HG02840 (cell line): ENCODE results near the gene MORC1.
"Not testable (repeated sequence)": the region's sequence is repeated elsewhere in the genome, so short reads cannot be mapped to it uniquely, and the experiment has no call there.

ENCODE experiments used
- ATAC-seq: cut with Tn5 transposase; IDR thresholded peaks from one replicate; pipeline ENCODE4 v1.9.1; 2021; ENCODE audit warnings: mild to moderate bottlenecking, moderate library complexity, moderate number of reproducible peaks; ENCODE audit not compliant: unreplicated experiment, low FRiP score

The MORC1 gene, protein sequence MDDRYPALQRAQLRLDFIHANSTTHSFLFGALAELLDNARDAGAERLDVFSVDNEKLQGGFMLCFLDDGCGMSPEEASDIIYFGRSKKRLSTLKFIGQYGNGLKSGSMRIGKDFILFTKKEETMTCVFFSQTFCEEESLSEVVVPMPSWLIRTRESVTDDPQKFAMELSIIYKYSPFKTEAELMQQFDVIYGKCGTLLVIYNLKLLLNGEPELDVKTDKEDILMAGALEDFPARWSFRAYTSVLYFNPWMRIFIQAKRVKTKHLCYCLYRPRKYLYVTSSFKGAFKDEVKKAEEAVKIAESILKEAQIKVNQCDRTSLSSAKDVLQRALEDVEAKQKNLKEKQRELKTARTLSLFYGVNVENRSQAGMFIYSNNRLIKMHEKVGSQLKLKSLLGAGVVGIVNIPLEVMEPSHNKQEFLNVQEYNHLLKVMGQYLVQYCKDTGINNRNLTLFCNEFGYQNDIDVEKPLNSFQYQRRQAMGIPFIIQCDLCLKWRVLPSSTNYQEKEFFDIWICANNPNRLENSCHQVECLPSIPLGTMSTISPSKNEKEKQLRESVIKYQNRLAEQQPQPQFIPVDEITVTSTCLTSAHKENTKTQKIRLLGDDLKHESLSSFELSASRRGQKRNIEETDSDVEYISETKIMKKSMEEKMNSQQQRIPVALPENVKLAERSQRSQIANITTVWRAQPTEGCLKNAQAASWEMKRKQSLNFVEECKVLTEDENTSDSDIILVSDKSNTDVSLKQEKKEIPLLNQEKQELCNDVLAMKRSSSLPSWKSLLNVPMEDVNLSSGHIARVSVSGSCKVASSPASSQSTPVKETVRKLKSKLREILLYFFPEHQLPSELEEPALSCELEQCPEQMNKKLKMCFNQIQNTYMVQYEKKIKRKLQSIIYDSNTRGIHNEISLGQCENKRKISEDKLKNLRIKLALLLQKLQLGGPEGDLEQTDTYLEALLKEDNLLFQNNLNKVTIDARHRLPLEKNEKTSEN

DNA sequence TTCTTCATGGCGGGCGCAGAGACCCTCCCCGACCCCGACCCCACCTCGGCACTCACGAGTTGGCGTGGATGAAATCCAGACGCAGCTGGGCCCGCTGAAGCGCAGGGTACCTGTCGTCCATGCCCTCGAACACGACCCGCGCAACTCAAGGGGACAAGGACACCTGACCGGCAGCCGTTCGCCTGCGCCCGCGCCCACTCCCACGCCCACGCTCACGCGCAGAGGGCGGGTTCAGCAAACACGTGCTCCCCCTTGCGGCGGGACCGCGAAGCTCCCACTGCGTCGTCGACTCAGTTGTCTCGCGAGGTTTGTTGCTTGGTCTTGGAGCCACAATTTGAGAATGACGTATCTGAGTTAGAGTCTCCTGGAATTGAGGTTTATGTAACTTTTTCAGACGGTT lies at the start of gene MORC1:
MORC1 (minus strand) TSS at position 196 of the 400 bp plus-strand sequence; CDS start at position 121, 75 bp downstream.
- no peak for ATAC-seq

DNA sequence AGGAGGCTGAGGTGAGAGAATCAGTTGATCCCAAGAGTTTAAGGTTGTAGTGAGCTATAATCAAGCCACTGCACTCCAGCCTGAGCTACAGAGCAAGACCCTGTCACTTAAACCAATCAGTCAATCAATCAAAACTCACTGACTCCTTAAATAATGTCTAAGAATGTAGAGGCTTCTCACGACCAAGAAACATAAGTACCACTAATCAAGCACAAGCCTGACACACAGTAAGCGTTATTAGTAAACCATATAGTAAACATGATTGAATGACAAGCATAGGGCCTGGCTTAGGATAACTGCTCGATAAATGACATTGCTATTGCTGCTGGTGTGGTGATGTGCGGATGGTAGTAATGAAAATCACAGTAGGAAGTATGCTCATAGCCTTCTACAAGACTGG lies 48.0 kb upstream of the MORC1 start:
- no peak for ATAC-seq

DNA sequence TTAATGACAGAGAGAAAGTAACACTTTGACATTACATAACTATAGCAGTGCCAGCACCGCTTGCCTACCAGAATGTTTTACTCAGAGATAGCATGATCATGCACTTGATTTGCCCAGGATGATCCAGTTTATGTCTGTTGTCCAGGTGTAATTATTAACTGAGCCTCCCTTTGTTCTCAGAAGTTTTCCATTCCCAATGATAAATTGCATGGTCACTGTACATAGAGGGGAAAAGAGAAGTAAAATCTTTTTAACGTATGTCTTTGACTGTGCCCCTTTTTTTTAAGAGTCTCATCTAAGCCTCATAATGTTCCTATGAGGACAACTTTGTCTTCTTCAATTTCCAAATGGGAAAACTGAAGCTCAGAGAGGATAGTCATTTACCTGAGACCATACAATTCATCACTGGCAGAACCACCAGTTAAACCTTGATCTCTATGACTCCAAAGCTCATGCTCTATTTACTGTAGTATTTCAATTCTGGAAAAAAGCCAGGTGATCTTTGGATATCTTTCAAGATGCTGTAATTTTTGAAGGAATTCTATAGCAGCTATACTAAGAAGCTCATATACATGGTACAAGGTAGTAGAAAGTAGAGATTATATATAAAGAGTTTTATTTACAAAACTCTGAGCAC lies 43.7 kb upstream of the MORC1 start:
- no peak for ATAC-seq

DNA sequence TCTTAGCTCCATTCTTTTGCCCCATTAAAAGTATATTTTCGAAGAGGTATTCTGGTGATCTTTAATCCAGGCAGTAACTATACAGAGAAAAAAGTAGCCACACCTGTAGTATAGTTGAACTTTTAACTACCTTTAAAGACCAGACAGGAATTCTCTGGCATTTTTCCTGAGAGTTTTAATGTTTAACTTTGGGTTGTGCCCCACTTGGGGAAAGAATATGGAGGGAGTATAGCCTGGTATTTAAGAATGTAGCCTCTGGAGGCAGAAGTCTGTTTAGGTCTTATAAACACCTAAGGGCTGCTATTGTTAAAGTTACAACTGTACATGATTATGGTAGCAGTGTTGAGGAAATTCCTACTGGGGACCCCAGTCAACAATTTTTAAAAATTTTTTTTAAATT lies 37.9 kb upstream of the MORC1 start:
- no peak for ATAC-seq

DNA sequence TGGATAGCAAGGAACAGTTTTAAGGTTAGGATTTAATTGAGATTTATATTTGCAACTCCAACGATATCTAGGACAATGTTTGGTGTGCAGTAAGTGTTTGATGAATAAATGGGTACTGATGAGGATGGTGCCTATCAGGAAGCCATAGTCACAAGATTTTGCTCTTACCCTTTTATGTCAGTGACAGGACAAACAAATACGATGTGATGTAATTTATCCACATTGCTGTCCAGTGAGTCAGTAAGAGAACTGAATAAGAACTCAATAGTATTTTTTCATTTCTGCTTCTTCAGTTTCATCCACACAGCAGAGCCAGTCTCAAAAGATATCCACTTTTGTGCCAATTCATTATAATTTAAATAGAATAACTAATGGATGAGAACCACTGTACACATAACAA lies 37.0 kb upstream of the MORC1 start:
- no peak for ATAC-seq

DNA sequence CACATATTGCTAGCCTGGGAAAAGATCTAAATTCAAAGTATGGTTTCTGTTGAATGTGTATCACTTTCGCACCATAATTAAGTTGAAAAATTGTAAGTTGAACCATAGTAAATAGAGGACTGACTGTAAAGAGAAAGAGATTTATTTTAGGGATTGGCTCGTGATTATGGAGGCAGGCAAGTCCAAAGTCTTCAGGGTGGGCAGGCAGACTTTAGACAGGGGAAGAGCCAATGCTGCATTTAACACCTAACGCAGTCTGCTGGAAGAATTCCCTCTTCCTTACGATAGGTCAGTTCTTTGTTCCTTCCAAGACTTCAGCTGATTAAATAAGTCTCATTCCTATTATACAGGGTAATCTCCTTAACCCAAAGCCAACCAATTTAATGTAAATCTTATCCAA lies 34.4 kb upstream of the MORC1 start:
- ATAC-seq, result no peak

DNA sequence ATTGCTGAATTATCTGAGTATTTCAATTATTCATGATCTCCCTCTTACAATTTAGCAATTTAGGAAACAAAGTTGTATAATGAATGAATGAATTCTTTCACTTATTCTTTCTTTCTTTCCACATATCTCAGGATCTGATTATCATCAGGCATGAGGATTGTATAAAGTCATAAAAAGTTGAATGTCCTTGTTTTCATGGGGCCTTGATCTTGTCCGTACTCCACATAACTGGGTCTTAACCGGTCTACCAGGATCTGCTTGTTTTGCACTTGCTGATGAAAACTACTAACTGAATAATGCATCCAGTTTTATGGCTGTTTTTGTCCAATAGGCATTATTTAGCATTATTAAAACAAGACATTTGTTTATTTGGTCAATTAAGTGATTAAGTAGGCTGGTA lies 31.1 kb upstream of the MORC1 start:
- ATAC-seq, result no peak

DNA sequence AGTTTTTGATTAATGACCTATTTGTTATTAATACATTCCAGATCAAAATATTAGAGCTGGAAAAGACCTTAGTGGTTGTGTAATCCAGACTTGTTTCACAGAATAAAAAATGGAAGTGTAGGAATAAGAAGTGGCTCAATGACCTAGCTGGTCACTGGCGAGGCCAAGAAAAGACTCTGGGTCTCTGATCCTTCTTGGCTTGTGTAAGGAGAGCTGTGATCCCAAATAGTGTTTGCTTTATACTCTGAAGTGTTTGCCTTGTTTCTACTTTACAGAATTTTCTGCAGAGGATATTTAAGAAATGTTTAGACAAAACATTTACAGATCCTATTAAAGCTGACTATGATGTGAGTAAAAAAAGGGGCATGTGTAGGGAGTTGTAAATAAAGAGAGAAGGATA lies 25.7 kb upstream of the MORC1 start:
- ATAC-seq, result no peak

DNA sequence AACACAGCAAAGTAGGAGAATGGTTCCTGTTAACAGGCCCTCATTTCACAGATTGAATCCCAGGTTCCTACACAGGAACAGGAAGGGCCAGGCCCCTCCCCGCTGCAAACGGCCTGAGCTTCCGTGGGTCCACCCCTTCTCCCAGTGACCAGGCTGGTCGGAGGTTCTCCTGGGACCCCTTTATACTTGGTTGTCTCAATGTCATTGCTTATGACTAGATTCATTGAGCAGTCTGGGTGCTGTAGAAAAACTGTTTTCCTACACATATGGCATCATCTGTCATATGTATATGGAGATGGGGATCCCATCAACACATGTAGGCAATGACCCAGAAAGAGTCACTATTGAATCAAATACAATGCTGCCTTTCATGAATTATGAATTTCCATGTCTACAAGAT lies 22.4 kb upstream of the MORC1 start:
- no peak for ATAC-seq

DNA sequence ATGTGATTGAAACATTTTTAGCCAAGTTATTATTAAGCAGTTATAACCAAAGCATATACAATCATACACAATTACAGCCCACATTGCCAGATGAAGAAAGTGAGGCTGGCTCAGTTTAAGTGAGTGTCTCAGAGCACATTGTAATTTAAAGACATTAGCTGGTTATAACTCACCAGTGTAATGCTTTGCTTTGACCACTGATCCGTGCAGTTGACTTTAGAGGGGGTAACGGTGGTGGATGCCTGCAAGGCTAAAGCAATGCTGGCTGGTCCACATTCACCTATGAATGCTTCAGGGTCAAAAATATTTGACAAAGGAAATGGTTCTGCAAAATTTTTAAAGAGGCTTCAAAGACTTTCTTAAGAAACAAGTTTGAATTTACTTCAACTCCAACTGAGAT lies 19.8 kb upstream of the MORC1 start:
- ATAC-seq, result no peak

DNA sequence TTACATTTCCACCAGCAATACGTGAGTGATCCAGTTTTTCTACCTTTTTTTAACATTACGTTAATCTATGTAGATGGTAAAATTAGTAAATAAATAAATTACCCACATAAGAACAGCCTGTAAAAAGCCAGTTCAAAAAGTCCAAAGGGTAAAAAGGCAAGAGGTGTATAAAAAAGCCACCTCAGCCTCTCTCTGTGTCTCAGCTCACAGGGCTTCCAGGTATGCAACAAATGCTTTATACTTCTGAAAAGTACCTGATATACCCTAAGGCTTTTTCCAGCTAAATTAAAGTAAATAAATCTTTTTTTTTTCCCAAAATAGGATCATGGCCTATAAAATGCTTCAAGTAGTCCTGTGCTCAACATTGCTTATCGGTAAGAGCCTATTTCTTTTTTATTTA lies 18.6 kb upstream of the MORC1 start, which contains the start of gene C3orf85:
C3orf85 (plus strand) TSS at position 197 of the 400 bp plus-strand sequence; CDS start at position 326, 129 bp downstream.
- ATAC-seq, result no peak

DNA sequence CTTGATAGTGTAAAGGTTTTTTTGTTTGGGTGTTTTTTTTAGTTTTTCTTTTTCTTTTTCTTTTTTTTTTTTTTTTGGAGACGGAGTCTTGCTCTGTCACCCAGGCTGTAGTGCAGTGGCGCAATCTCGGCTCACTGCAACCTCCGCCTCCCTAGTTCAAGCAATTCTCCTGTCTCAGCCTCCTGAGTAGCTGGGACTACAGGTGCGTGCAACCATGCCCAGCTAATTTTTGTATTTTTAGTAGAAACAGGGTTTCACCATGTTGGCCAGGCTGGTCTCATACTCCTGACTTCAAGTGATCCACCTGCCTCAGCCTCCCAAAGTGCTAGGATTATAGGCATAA lies 15.5 kb upstream of the MORC1 start:
- not testable (repeated sequence) for ATAC-seq

DNA sequence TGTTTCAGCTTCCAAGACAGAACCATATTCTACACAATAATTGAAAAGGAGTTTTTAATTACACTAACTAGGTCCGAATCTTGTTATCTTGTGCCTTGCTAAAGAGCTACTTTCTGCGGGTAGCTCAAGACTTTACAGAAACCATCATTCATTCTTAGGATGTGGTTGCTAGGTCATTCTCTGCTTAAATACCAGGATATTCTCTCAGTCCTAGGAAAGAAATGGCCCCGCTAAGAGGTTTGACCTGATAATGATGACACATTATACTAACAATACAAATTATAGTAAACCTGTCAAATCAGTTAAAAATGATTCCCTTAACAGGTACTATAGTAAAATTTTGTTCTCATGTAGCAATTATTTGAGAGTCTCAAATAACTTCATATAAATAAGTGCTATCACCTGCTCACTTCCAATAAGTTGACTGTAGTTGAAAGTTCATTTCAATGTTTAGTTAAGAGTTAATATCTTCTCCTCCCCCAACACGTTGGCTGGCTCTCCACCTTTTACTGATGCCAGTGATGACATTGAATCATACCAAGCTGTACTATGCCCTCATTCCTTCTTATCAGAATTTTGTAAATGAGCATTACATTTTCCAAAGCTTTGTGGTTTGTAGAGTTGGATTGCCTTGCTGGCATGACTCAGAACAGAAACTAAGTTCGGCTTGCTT lies 15.0 kb upstream of the MORC1 start:
- ATAC-seq, result no peak

DNA sequence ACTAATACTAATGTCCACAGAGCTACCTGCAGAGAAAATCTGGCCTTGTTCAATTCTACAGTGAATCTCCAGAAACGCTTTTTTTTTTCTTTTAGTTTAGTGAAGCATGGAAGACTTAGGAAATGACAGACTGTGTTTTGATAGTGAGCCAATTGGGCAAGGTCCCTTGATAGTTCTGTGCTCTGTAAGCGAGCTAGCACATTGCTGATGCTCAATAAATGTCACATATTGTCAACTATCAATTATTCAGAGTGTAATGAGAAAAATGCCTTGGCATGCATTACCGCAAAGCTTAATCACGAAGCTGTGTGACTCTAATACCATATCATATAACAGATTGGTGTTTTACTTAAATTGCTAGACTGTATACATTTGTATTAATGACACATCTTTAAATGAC lies 13.3 kb upstream of the MORC1 start:
- ATAC-seq, result no peak

DNA sequence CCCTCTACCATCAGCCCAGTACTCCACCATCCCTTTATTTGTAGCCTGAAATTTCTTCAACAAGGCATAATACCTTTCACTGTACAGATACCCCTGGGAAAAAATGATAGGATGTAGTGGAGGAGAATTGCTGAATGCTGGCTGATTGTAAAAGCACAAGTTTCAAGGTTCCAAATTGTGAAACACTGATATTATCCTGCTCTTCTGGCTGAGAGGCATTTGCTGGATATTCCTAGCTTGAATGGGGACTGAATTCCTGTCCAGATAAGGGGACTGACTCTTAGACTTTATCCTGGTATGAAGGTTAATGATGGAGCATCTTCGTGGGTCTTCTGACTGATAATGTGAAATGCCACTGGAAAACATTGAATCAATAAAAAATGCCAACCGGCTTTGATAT lies 9.6 kb upstream of the MORC1 start:
- no peak for ATAC-seq

DNA sequence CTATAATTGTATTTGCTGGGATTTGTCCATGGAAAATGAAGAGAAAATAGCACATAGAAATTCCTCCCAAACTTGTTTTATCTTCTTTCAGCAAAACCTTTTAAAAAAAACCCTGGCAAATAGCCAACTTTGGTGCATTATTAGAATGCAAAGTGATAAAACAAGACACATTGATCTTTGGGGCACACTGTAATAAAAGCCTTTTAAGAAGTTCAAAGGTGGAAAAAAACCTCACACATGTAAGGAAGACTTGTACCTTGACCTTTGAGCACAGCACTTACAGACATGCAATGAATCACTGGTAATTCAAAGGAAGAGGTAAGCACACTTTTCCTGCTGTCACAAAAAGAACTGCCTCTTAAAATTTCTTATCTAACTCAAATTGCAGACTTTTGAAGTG lies 8.0 kb upstream of the MORC1 start:
- ATAC-seq, result no peak

DNA sequence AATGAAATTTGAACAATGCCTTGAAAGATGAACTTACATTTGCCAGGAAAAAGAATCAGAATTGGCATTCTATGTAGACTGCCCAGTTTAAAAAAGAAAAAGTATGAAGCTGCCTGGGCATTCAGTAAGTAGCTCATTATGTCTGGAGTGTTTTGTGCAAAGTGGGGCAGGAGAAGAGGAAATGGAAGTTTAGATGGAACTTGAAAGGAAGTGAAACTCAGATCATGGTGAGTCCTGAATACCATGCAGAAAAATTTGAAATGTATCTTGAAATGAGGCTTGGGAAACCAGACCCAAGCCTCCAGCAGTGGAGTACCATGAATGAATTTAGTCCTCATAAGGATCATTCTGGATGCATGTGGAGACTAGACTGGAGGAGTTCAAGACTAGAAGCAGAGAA lies 4.8 kb upstream of the MORC1 start:
- no peak for ATAC-seq

DNA sequence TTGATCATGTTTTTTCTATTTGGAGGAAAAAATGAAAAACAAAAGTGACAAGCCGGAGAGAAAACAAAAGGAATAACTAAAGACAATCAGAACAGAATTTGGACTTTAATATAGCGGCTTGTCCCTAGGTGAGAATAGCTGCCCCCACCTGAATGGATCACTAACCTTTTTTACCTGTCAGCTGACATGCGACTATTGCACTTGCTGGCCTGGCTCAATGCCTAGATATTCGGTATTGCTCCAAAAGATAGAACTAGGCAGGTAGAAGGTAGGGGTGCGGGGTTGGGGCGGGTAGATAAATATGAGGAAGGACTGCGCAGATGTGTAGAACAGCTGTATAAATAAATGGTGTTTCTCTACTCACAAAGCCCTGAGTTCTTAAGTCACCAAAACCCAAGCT lies 650 bp upstream of the MORC1 start:
- no peak for ATAC-seq

DNA sequence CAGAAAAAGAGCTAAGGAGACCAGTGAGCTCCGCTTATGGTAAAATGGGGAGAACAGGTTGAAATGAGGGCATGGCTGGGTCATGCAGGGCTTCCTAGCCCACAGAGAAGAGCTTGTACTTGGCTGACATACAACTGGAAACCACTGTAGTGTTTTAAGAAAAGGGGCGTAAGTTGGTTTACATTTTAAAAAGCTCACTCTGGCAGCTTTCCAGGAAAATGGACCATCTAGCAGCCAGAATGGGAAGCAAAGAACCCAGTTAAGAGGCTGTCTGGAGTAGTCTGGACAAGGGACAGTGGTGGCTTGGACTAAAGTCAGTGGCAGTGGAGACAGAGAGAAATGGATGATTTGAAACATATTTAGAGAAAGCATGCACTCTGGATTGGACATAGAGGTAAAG lies 1.9 kb downstream of the MORC1 start:
- no peak for ATAC-seq

DNA sequence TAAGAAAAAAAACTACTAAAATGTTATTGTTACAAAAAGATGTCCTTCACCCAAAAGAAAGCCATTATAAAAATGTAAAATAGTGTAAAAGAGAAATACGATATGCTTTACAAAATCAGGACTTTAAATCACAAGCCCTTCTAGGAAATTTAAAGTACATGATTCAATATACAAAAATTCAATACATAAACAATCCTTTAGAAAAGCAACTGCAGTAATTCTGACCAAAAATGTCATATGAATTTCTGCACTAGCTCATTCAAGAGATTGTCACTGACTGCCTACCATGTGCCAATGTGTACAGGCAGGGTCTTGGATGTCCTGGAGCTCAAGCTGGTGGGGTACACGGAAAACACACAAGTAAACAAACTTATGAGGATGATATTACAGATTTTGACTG lies 2.5 kb downstream of the MORC1 start:
- ATAC-seq, result no peak
